T-helper 9 cell (primary cell): ENCODE data around the gene ROBO1.
"Not testable (repeated sequence)": the region's sequence is repeated elsewhere in the genome, so short reads cannot be mapped to it uniquely, and the experiment has no call there.

Experiments used
- DNase-seq: peaks from one replicate; pipeline ENCODE4 v3.0.0-alpha.2; 2020
- total RNA-seq, 2 donors: gene quantifications; one replicate each; lab custom pipeline; 2026; lab: John Stamatoyannopoulos, UW

ROBO1 gene
- 0 to 0.07 reads per million in 2 donors for total RNA-seq

GRCh38 chr3:79767905-79768267, at the start of gene ROBO1:
TSS of gene ROBO1 (minus strand) at chr3:79767998.
- DNase-seq, result no peak

- no peak for DNase-seq
These were observed 49.4 kb upstream of the ROBO1 start for GRCh38 chr3:79817224-79817623.

- no peak for DNase-seq
These were observed 47.7 kb upstream of the ROBO1 start for GRCh38 chr3:79815478-79815877.

GRCh38 chr3:79810581-79810980, 42.8 kb upstream of the ROBO1 start:
- no peak for DNase-seq

GRCh38 chr3:79810092-79810491, 42.3 kb upstream of the ROBO1 start:
- DNase-seq, result no peak

GRCh38 chr3:79809106-79809505, 41.3 kb upstream of the ROBO1 start:
- no peak for DNase-seq

GRCh38 chr3:79808515-79808914, 40.7 kb upstream of the ROBO1 start:
- DNase-seq, result no peak

GRCh38 chr3:79790177-79790576, 22.4 kb upstream of the ROBO1 start:
- DNase-seq, result not testable (repeated sequence)

GRCh38 chr3:79773291-79773690, 5.5 kb upstream of the ROBO1 start:
- no peak for DNase-seq

- DNase-seq, result no peak
These were observed 1.4 kb upstream of the ROBO1 start for GRCh38 chr3:79769229-79769628.

GRCh38 chr3:79767194-79767904, 449 bp downstream of the ROBO1 start:
- no peak for DNase-seq

- no peak for DNase-seq
These were observed 1.2 kb downstream of the ROBO1 start for GRCh38 chr3:79766496-79767193.

GRCh38 chr3:79765911-79766310, 1.9 kb downstream of the ROBO1 start:
- no peak for DNase-seq

GRCh38 chr3:79761441-79761840, 6.4 kb downstream of the ROBO1 start:
- DNase-seq, result no peak

- DNase-seq, result no peak
These were observed 16.1 kb downstream of the ROBO1 start for GRCh38 chr3:79751703-79752102.

GRCh38 chr3:79737530-79737929, 30.3 kb downstream of the ROBO1 start:
- no peak for DNase-seq

GRCh38 chr3:79729096-79729495, 38.7 kb downstream of the ROBO1 start:
- no peak for DNase-seq

- no peak for DNase-seq
These were observed 41.0 kb downstream of the ROBO1 start for GRCh38 chr3:79726786-79727185.

- no peak for DNase-seq
These were observed 43.6 kb downstream of the ROBO1 start for GRCh38 chr3:79724206-79724605.

- DNase-seq, result no peak
These were observed 77.7 kb downstream of the ROBO1 start for GRCh38 chr3:79690072-79690471.

GRCh38 chr3:79685108-79685507, 82.7 kb downstream of the ROBO1 start:
- DNase-seq, result no peak

GRCh38 chr3:79684041-79684440, 83.8 kb downstream of the ROBO1 start:
- no peak for DNase-seq

- no peak for DNase-seq
These were observed 95.1 kb downstream of the ROBO1 start for GRCh38 chr3:79672731-79673130.

- DNase-seq, result no peak
These were observed 95.7 kb downstream of the ROBO1 start for GRCh38 chr3:79672075-79672474.

GRCh38 chr3:79670178-79670577, 97.6 kb downstream of the ROBO1 start:
- no peak for DNase-seq
